HG03558 (cell line): ENCODE data around the gene PLBD2.

Source experiments
- ATAC-seq: cut with Tn5 transposase; IDR thresholded peaks from one replicate; pipeline ENCODE4 v1.9.1; 2021; ENCODE audit warnings: moderate number of reproducible peaks; ENCODE audit not compliant: unreplicated experiment; ENCODE audit errors: extremely low read depth

Gene PLBD2

GRCh38 chr12:113358381-113359132 is at the start of gene PLBD2:
TSS of gene PLBD2 (plus strand) at chr12:113358587. CDS start at chr12:113358601, 14 bp downstream.
- ATAC-seq = peak; percentile 73

GRCh38 chr12:113310489-113310888 is 47.9 kb upstream of the PLBD2 start:
- no peak for ATAC-seq

- ATAC-seq = no peak
Observed at GRCh38 chr12:113314121-113314529, 44.3 kb upstream of the PLBD2 start.

- ATAC-seq = no peak
Observed at GRCh38 chr12:113315358-113315757, 43.0 kb upstream of the PLBD2 start.

- ATAC-seq = no peak
Observed at GRCh38 chr12:113316155-113316554, 42.2 kb upstream of the PLBD2 start.

GRCh38 chr12:113317122-113317521 is 41.3 kb upstream of the PLBD2 start:
- no peak for ATAC-seq

GRCh38 chr12:113318046-113318656 is 40.2 kb upstream of the PLBD2 start:
- no peak for ATAC-seq

GRCh38 chr12:113318900-113319628 is 39.3 kb upstream of the PLBD2 start:
- ATAC-seq = no peak

GRCh38 chr12:113320401-113320800 is 38.0 kb upstream of the PLBD2 start:
- no peak for ATAC-seq

GRCh38 chr12:113322343-113322742 is 36.0 kb upstream of the PLBD2 start:
- ATAC-seq = no peak

- ATAC-seq = no peak
Observed at GRCh38 chr12:113325916-113326315, 32.5 kb upstream of the PLBD2 start.

- no peak for ATAC-seq
Observed at GRCh38 chr12:113326775-113327395, 31.5 kb upstream of the PLBD2 start.

GRCh38 chr12:113328368-113328889 is 30.0 kb upstream of the PLBD2 start:
- no peak for ATAC-seq

- ATAC-seq = no peak
Observed at GRCh38 chr12:113329022-113329790, 29.2 kb upstream of the PLBD2 start.

GRCh38 chr12:113329791-113330417 is 28.5 kb upstream of the PLBD2 start:
- no peak for ATAC-seq

GRCh38 chr12:113330505-113330904 is 27.9 kb upstream of the PLBD2 start:
- no peak for ATAC-seq

GRCh38 chr12:113332688-113333417 is 25.5 kb upstream of the PLBD2 start:
- ATAC-seq = no peak

- ATAC-seq = no peak
Observed at GRCh38 chr12:113333418-113333750, 25.0 kb upstream of the PLBD2 start.
